GM23338 (cell line): ENCODE measurements around the gene PLCD3.

ENCODE experiments used
- CREB1 ChIP-seq: fragments of 250-450 bp; sonication (Bioruptor Pico); IDR thresholded peaks from 2 replicates; pipeline ENCODE4 v1.5.0; 2020; ENCODE audit warnings: low read depth, mild to moderate bottlenecking, moderate library complexity
- EZH2 ChIP-seq: fragments of 200-600 bp; sonication (generic); IDR thresholded peaks from one replicate; pipeline ENCODE4 v1.8.0; 2017; ENCODE audit warnings: antibody characterized with exemption, mild to moderate bottlenecking, low read depth; ENCODE audit not compliant: unreplicated experiment
- EZH2phosphoT487 ChIP-seq: fragments of 200-600 bp; sonication (generic); IDR thresholded peaks from one replicate; pipeline ENCODE4 v1.8.1; 2018; ENCODE audit warnings: antibody characterized with exemption; ENCODE audit not compliant: unreplicated experiment
- JUNB ChIP-seq: IDR thresholded peaks from one replicate; pipeline ENCODE4 v1.6.1; 2016; ENCODE audit warnings: antibody characterized with exemption; ENCODE audit not compliant: unreplicated experiment
- NANOG ChIP-seq: IDR thresholded peaks from 2 replicates; pipeline ENCODE4 v1.6.1; 2016; ENCODE audit warnings: antibody characterized with exemption, borderline replicate concordance
- POLR2AphosphoS5 ChIP-seq: IDR thresholded peaks from 2 replicates; pipeline ENCODE4 v1.6.1; 2016; ENCODE audit warnings: antibody characterized with exemption, low read depth
- STAT1 ChIP-seq: IDR thresholded peaks from one replicate; pipeline ENCODE4 v1.6.1; 2016; ENCODE audit warnings: antibody characterized with exemption; ENCODE audit not compliant: unreplicated experiment
- ZNF114 ChIP-seq: fragments of 250-450 bp; sonication (Bioruptor Pico); IDR thresholded peaks from 2 replicates; pipeline ENCODE4 v1.5.0; 2020; ENCODE audit warnings: mild to moderate bottlenecking, moderate library complexity
- ZNF331 ChIP-seq: fragments of 250-450 bp; sonication (Bioruptor Pico); IDR thresholded peaks from 2 replicates; pipeline ENCODE4 v1.5.0; 2020; ENCODE audit warnings: low read depth, mild to moderate bottlenecking, moderate library complexity
- TF ChIP-seq, protein P1 (sequence below), 2 experiments: fragments of 200-600 bp in 1 of 2; sonication (generic) in 1 of 2; conservative IDR thresholded peaks; 2 replicates each; pipeline versions ENCODE4 v1.5.1 to v1.6.1; 2016 to 2017; ENCODE audit warnings: antibody characterized with exemption in 2 of 2, low read depth in 2 of 2, mild to moderate bottlenecking in 2 of 2, moderate library complexity in 1 of 2
- TF ChIP-seq, protein P2 (sequence below): IDR thresholded peaks from 2 replicates; pipeline ENCODE4 v1.6.1; 2016; ENCODE audit warnings: antibody characterized with exemption
- TF ChIP-seq, protein P3 (sequence below): IDR thresholded peaks from one replicate; pipeline ENCODE4 v1.6.1; 2018; ENCODE audit warnings: antibody characterized with exemption; ENCODE audit not compliant: unreplicated experiment
- TF ChIP-seq, protein P4 (sequence below): fragments of 250-450 bp; sonication (Bioruptor Pico); IDR thresholded peaks from 2 replicates; pipeline ENCODE4 v1.5.0; 2020; ENCODE audit warnings: mild to moderate bottlenecking, moderate library complexity

DNA sequence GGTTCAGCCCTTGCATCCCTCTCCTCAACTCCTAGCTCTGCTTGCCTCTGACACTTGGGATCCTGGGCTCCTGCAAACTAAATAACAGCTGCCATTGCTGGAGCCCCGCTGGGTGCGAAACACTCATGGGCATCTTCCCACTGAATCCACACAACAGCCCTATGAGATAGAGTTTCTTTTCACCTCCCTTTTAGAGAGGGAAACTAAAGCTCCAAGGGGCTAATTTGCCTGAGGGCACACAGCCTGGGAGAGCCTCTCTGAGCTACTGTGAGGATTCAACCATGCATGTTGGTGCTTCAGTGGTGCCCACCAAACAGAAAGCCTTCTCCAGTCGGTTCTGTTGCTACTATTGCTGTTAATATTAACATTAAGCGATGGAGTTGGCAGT is 7.2 kb upstream of the PLCD3 start:
- TF ChIP-seq, protein P1, sequence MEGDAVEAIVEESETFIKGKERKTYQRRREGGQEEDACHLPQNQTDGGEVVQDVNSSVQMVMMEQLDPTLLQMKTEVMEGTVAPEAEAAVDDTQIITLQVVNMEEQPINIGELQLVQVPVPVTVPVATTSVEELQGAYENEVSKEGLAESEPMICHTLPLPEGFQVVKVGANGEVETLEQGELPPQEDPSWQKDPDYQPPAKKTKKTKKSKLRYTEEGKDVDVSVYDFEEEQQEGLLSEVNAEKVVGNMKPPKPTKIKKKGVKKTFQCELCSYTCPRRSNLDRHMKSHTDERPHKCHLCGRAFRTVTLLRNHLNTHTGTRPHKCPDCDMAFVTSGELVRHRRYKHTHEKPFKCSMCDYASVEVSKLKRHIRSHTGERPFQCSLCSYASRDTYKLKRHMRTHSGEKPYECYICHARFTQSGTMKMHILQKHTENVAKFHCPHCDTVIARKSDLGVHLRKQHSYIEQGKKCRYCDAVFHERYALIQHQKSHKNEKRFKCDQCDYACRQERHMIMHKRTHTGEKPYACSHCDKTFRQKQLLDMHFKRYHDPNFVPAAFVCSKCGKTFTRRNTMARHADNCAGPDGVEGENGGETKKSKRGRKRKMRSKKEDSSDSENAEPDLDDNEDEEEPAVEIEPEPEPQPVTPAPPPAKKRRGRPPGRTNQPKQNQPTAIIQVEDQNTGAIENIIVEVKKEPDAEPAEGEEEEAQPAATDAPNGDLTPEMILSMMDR (conservative IDR thresholded peaks at IDR 0.05; ENCODE audit: low read depth in 2 of 2): no peak
- TF ChIP-seq POLR2AphosphoS5 (no peak), CREB1 (no peak), JUNB (no peak), EZH2 (no peak), EZH2phosphoT487 (no peak), ZNF331 (CRISPR knock-in tag) (no peak), NANOG (no peak), ZNF114 (no peak), STAT1 (no peak)
- TF ChIP-seq, protein P2, sequence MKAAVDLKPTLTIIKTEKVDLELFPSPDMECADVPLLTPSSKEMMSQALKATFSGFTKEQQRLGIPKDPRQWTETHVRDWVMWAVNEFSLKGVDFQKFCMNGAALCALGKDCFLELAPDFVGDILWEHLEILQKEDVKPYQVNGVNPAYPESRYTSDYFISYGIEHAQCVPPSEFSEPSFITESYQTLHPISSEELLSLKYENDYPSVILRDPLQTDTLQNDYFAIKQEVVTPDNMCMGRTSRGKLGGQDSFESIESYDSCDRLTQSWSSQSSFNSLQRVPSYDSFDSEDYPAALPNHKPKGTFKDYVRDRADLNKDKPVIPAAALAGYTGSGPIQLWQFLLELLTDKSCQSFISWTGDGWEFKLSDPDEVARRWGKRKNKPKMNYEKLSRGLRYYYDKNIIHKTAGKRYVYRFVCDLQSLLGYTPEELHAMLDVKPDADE: no peak
- TF ChIP-seq, protein P3, sequence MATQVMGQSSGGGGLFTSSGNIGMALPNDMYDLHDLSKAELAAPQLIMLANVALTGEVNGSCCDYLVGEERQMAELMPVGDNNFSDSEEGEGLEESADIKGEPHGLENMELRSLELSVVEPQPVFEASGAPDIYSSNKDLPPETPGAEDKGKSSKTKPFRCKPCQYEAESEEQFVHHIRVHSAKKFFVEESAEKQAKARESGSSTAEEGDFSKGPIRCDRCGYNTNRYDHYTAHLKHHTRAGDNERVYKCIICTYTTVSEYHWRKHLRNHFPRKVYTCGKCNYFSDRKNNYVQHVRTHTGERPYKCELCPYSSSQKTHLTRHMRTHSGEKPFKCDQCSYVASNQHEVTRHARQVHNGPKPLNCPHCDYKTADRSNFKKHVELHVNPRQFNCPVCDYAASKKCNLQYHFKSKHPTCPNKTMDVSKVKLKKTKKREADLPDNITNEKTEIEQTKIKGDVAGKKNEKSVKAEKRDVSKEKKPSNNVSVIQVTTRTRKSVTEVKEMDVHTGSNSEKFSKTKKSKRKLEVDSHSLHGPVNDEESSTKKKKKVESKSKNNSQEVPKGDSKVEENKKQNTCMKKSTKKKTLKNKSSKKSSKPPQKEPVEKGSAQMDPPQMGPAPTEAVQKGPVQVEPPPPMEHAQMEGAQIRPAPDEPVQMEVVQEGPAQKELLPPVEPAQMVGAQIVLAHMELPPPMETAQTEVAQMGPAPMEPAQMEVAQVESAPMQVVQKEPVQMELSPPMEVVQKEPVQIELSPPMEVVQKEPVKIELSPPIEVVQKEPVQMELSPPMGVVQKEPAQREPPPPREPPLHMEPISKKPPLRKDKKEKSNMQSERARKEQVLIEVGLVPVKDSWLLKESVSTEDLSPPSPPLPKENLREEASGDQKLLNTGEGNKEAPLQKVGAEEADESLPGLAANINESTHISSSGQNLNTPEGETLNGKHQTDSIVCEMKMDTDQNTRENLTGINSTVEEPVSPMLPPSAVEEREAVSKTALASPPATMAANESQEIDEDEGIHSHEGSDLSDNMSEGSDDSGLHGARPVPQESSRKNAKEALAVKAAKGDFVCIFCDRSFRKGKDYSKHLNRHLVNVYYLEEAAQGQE: no peak
- TF ChIP-seq, protein P4, sequence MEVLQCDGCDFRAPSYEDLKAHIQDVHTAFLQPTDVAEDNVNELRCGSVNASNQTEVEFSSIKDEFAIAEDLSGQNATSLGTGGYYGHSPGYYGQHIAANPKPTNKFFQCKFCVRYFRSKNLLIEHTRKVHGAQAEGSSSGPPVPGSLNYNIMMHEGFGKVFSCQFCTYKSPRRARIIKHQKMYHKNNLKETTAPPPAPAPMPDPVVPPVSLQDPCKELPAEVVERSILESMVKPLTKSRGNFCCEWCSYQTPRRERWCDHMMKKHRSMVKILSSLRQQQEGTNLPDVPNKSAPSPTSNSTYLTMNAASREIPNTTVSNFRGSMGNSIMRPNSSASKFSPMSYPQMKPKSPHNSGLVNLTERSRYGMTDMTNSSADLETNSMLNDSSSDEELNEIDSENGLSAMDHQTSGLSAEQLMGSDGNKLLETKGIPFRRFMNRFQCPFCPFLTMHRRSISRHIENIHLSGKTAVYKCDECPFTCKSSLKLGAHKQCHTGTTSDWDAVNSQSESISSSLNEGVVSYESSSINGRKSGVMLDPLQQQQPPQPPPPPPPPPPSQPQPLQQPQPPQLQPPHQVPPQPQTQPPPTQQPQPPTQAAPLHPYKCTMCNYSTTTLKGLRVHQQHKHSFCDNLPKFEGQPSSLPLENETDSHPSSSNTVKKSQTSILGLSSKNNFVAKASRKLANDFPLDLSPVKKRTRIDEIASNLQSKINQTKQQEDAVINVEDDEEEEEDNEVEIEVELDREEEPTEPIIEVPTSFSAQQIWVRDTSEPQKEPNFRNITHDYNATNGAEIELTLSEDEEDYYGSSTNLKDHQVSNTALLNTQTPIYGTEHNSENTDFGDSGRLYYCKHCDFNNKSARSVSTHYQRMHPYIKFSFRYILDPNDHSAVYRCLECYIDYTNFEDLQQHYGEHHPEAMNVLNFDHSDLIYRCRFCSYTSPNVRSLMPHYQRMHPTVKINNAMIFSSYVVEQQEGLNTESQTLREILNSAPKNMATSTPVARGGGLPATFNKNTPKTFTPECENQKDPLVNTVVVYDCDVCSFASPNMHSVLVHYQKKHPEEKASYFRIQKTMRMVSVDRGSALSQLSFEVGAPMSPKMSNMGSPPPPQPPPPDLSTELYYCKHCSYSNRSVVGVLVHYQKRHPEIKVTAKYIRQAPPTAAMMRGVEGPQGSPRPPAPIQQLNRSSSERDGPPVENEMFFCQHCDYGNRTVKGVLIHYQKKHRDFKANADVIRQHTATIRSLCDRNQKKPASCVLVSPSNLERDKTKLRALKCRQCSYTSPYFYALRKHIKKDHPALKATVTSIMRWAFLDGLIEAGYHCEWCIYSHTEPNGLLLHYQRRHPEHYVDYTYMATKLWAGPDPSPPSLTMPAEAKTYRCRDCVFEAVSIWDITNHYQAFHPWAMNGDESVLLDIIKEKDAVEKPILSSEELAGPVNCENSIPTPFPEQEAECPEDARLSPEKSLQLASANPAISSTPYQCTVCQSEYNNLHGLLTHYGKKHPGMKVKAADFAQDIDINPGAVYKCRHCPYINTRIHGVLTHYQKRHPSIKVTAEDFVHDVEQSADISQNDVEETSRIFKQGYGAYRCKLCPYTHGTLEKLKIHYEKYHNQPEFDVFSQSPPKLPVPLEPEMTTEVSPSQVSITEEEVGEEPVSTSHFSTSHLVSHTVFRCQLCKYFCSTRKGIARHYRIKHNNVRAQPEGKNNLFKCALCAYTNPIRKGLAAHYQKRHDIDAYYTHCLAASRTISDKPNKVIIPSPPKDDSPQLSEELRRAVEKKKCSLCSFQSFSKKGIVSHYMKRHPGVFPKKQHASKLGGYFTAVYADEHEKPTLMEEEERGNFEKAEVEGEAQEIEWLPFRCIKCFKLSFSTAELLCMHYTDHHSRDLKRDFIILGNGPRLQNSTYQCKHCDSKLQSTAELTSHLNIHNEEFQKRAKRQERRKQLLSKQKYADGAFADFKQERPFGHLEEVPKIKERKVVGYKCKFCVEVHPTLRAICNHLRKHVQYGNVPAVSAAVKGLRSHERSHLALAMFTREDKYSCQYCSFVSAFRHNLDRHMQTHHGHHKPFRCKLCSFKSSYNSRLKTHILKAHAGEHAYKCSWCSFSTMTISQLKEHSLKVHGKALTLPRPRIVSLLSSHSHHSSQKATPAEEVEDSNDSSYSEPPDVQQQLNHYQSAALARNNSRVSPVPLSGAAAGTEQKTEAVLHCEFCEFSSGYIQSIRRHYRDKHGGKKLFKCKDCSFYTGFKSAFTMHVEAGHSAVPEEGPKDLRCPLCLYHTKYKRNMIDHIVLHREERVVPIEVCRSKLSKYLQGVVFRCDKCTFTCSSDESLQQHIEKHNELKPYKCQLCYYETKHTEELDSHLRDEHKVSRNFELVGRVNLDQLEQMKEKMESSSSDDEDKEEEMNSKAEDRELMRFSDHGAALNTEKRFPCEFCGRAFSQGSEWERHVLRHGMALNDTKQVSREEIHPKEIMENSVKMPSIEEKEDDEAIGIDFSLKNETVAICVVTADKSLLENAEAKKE (CRISPR knock-in tag): no peak
